ENCODE measurements around the gene DPRX.

The DPRX gene

GRCh38 chr19:53631949-53632407 is at the start of gene DPRX:
Gene DPRX, plus strand, starts transcription at chr19:53631999. Its CDS starts 108 bp downstream, at chr19:53632107.
- DNase-seq, result no peak

- no peak for DNase-seq
Observed at GRCh38 chr19:53583181-53583580, 48.6 kb upstream of the DPRX start.

- DNase-seq, result no peak
Observed at GRCh38 chr19:53586277-53586691, 45.5 kb upstream of the DPRX start.

- DNase-seq, result no peak
Observed at GRCh38 chr19:53594811-53595509, 36.8 kb upstream of the DPRX start.

GRCh38 chr19:53595510-53595867 is 36.3 kb upstream of the DPRX start:
- no peak for DNase-seq

- no peak for DNase-seq
Observed at GRCh38 chr19:53596056-53596455, 35.7 kb upstream of the DPRX start.

- no peak for DNase-seq
Observed at GRCh38 chr19:53597023-53597422, 34.8 kb upstream of the DPRX start.

- no peak for DNase-seq
Observed at GRCh38 chr19:53598361-53598760, 33.4 kb upstream of the DPRX start.

- DNase-seq, result no peak
Observed at GRCh38 chr19:53600217-53600616, 31.6 kb upstream of the DPRX start.

GRCh38 chr19:53606031-53606430 is 25.8 kb upstream of the DPRX start:
- DNase-seq, result no peak

- DNase-seq, result no peak
Observed at GRCh38 chr19:53608381-53608780, 23.4 kb upstream of the DPRX start.

- DNase-seq, result no peak
Observed at GRCh38 chr19:53612762-53613526, 18.9 kb upstream of the DPRX start.

GRCh38 chr19:53621885-53622740 is 9.7 kb upstream of the DPRX start:
- no peak for DNase-seq

- DNase-seq, result no peak
Observed at GRCh38 chr19:53624771-53625545, 6.8 kb upstream of the DPRX start.

- no peak for DNase-seq
Observed at GRCh38 chr19:53626486-53626885, 5.3 kb upstream of the DPRX start.

- DNase-seq, result no peak
Observed at GRCh38 chr19:53626976-53627375, 4.8 kb upstream of the DPRX start.

GRCh38 chr19:53634768-53635167 is 3.0 kb downstream of the DPRX start:
- DNase-seq, result no peak

- no peak for DNase-seq
Observed at GRCh38 chr19:53639471-53639870, 7.7 kb downstream of the DPRX start.

GRCh38 chr19:53642381-53643099 is 10.7 kb downstream of the DPRX start:
- no peak for DNase-seq

- no peak for DNase-seq
Observed at GRCh38 chr19:53644061-53644816, 12.4 kb downstream of the DPRX start.

GRCh38 chr19:53646144-53646543 is 14.3 kb downstream of the DPRX start:
- DNase-seq, result no peak

Measured in hematopoietic multipotent progenitor cell treated with erythropoietin and hydrocortisone succinate and interleukin-3 and kit ligand, for 8 days (in vitro differentiated cells).